ENCODE measurements around the gene TMEM185A. TPM values are rescaled to one million over a fixed set of nuclear protein-coding genes. Genes with fewer than 3 reads are reported as not detected.

The TMEM185A gene
- total RNA-seq, 1 donor from 2014 or later: 42.2 TPM

Other genes starting within 250 kb of the TMEM185A start
- 86.3 TPM for gene IDS, start 126.5 kb downstream of the TMEM185A start, total RNA-seq
- 31.3 TPM for gene EOLA1, start 90.8 kb downstream of the TMEM185A start, total RNA-seq
- gene HSFX3, start 81.9 kb downstream of the TMEM185A start, total RNA-seq: 0.25 TPM
- not detected for gene MAGEA9B, start 44.3 kb downstream of the TMEM185A start, total RNA-seq
- not detected for gene HSFX2, start 36.5 kb downstream of the TMEM185A start, total RNA-seq
- not detected for gene MAGEA11, start 80.3 kb upstream of the TMEM185A start, total RNA-seq
- gene HSFX1, start 142.3 kb upstream of the TMEM185A start, total RNA-seq: 3.0 TPM
- not detected for gene MAGEA9, start 150.1 kb upstream of the TMEM185A start, total RNA-seq
- gene MAGEA8, start 249.4 kb upstream of the TMEM185A start, total RNA-seq: not detected

Measured in left ventricle myocardium inferior (tissue), 1 donor.